ENCODE measurements around the gene ZNF488. TPM values are rescaled to one million over a fixed set of nuclear protein-coding genes. Genes with fewer than 3 reads are reported as not detected.

The ZNF488 gene
- total RNA-seq, 1 experiment from 2014 or later, result 11.8 TPM

- Histone ChIP-seq H3K27ac (ENCODE audit: low read length) (peak overlapping the region; percentile 15; the same call in 1 of the 2 replicates), H3K27me3 (ENCODE audit: control insufficient read depth, insufficient read depth, low read length) (no peaks in the 10 kb centered on the region), H3K4me3 (ENCODE audit: low read depth in 2 of 2, low read length in 2 of 2) (no peak overlapping the region), H3K4me1 (ENCODE audit: control insufficient read depth, insufficient read depth, low read length) (peaks cover 36% of the 10 kb centered on the region), H3K9me3 (ENCODE audit: control insufficient read depth, insufficient read depth, low read depth, low read length) (no peaks in the 10 kb centered on the region), H3K36me3 (ENCODE audit: control insufficient read depth, insufficient read depth, low read length) (no peaks in the 10 kb centered on the region)
- in situ Hi-C loops (cut with HindIII; ENCODE audit: low pct_unique_long_range_greater_than_20kb, low sequenced_read_pairs) (no loop called here), intact Hi-C loops (cut with micrococcal nuclease; ENCODE audit: unreplicated experiment) (no loop called here)
- ATAC-seq, result no peak
- BruUV-seq (replicated peaks), result no TSS peak
- CTCF ChIA-PET, result no interaction called here
- no peak for DNase-seq (ENCODE audit: low read depth, low spot score)
- TF ChIP-seq SIN3A (IDR thresholded peaks at IDR 0.05; ENCODE audit: borderline replicate concordance, insufficient read depth, low read depth, low read length) (no peak), POLR2AphosphoS5 (IDR thresholded peaks at IDR 0.05; ENCODE audit: low read depth, low read length) (no peak), CTCF (IDR thresholded peaks at IDR 0.05) (no peak), REST (IDR thresholded peaks at IDR 0.05; ENCODE audit: insufficient read depth in 1 of 2, low read depth in 2 of 2, low read length in 1 of 2) (no peak), TCF7L2 (IDR thresholded peaks at IDR 0.05; ENCODE audit: low read depth, low read length) (no peak)
- POLR2A ChIA-PET, result no interaction called here
Observed at GRCh38 chr10:47412177-47412730, 28.2 kb upstream of the ZNF488 start.

- H3K9me3 ChIP-seq (ENCODE audit: control insufficient read depth, insufficient read depth, low read depth, low read length), result no peaks in the 10 kb centered on the region
- TF ChIP-seq TCF7L2 (IDR thresholded peaks at IDR 0.05; ENCODE audit: low read depth, low read length) (no peak), SIN3A (IDR thresholded peaks at IDR 0.05; ENCODE audit: borderline replicate concordance, insufficient read depth, low read depth, low read length) (no peak), CTCF (IDR thresholded peaks at IDR 0.05) (no peak), POLR2AphosphoS5 (IDR thresholded peaks at IDR 0.05; ENCODE audit: low read depth, low read length) (no peak), REST (IDR thresholded peaks at IDR 0.05; ENCODE audit: insufficient read depth in 1 of 2, low read depth in 2 of 2, low read length in 1 of 2) (no peak)
- DNase-seq (ENCODE audit: low read depth, low spot score), result no peak
- intact Hi-C loops (cut with micrococcal nuclease; ENCODE audit: unreplicated experiment), result no loop called here
- no peaks in the 10 kb centered on the region for H3K27me3 ChIP-seq (ENCODE audit: control insufficient read depth, insufficient read depth, low read length)
- ChIA-PET POLR2A (no interaction called here), CTCF (no interaction called here)
- in situ Hi-C loops (cut with HindIII; ENCODE audit: low pct_unique_long_range_greater_than_20kb, low sequenced_read_pairs), result no loop called here
- 0 out of 2 replicates have a peak overlapping the region, but pooled peaks have one; percentile 7 for H3K27ac ChIP-seq (ENCODE audit: low read length)
- peaks cover 49% of the 10 kb centered on the region for H3K4me1 ChIP-seq (ENCODE audit: control insufficient read depth, insufficient read depth, low read length)
- ATAC-seq, result no peak
- no TSS peak for BruUV-seq (replicated peaks)
- no peak overlapping the region for H3K4me3 ChIP-seq (ENCODE audit: low read depth in 2 of 2, low read length in 2 of 2)
- H3K36me3 ChIP-seq (ENCODE audit: control insufficient read depth, insufficient read depth, low read length), result no peaks in the 10 kb centered on the region
Observed at GRCh38 chr10:47410862-47411261, 26.8 kb upstream of the ZNF488 start.
